Esophagus squamous epithelium (tissue), 4 donors: ENCODE data around the gene NEU4.

Experiments used
- CTCF ChIP-seq, 6 experiments: fragments of 450-650 bp in 4 of 6; fragments of 200-600 bp in 2 of 6; sonication (generic) in 2 of 6; IDR thresholded peaks; one replicate each; pipeline ENCODE4 v1.5.1; 2016 to 2019; ENCODE audit warnings: antibody characterized with exemption in 6 of 6, mild to moderate bottlenecking in 4 of 6, moderate library complexity in 4 of 6
- POLR2A ChIP-seq, 4 donors: fragments of 450-650 bp; IDR thresholded peaks; one replicate each; pipeline ENCODE4 v1.6.1; 2017; ENCODE audit warnings: antibody characterized with exemption in 4 of 4, mild to moderate bottlenecking in 4 of 4, moderate library complexity in 3 of 4

- TF ChIP-seq CTCF (IDR thresholded peaks at IDR 0.05) (no peak), POLR2A (IDR thresholded peaks at IDR 0.05) (no peak)
Measured at GRCh38 chr2:241848761-241849615, 40.0 kb downstream of the NEU4 start.
